HG03135 (cell line): ENCODE measurements around the gene EGLN2.
A peak's percentile ranks its signal among the peaks of the same experiment; 100 is the strongest.
"Not testable (repeated sequence)": the region's sequence is repeated elsewhere in the genome, so short reads cannot be mapped to it uniquely, and the experiment has no call there.

Experiments used
- ATAC-seq: cut with Tn5 transposase; IDR thresholded peaks from one replicate; pipeline ENCODE4 v1.9.1; 2021; ENCODE audit warnings: mild to moderate bottlenecking, moderate library complexity; ENCODE audit not compliant: unreplicated experiment

The EGLN2 gene

DNA sequence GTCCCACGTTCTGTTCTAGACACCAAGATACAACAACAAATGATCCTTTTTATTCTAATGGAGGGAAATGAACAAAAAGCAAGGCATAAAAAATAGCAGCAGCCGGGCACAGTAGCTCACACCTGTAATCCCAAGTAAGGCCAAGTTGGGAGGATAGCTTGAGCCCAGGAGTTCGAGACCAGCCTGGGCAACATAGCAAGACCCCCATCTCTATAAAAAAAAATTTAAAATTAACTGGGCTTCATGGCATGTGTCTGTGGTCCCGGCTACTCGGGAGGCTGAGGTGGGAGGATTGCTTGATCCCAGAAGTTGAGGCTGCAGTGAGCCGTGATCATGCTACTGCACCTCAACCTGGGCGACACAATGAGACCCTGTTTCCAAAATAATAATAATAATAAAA is 22.6 kb upstream of the EGLN2 start:
- ATAC-seq = no peak

GRCh38 chr19:40776932-40777644 is 21.9 kb upstream of the EGLN2 start:
- peak; percentile 66 for ATAC-seq

DNA sequence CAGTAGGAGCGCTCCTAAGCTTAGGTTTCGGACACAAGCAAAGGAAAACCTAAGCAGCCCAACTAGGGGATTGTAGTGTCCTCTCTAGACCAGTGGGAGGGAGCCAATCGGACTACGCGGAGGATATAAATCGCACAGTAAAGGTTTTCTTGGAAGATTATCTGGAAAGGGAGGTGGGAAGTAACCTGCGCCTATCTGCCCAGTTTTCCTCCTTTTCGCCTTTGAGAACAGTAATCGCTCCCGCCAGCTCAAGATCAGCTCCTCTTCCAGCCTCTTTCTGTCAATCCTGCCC is 21.4 kb upstream of the EGLN2 start:
- no peak for ATAC-seq

DNA sequence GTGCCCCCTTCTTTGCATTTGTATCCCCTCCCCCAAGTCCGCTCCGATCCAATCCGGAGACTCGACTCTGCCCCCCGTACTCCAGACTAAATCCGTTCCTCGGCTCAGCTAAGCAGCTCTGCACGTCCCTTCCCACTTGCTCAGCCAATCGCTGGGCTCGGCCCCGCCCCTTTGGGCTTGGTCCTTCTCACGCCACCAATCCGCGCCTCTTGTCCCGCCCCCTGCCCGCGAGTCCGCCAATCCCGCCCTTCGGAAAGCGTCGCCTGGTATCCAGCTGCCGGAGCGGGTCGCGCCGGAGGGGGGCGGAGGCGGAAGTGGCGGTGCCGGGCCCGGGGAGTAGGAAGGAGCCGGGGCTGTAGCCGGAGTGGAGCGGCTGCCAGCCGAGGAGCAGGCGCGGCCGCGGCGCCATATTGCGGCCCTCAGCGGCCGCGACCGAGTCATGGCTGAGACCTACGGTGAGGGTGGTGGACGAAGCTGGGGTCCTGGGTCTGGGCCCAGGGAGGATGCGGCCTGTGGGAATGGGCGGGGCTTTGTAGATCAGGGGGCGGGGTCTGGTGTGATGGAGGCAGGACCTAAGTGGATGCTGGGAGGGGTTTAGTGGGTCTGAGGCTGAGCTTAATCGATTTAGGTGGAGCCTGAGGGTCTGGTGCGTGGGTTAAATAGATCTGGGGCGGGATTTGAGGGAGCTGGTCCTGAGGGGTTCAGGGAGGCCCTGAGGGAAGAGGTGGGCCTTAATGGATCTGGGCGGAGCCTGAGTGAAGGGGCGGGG is 20.9 kb upstream of the EGLN2 start, which contains the start of gene RAB4B:
TSS of gene RAB4B (plus strand) at position 311 of the 769 bp plus-strand sequence. CDS start at position 440, 129 bp downstream.
- ATAC-seq = peak; percentile 61

- no peak for ATAC-seq
These were observed 20.2 kb upstream of the EGLN2 start for GRCh38 chr19:40778706-40779284.

- ATAC-seq = no peak
These were observed 18.4 kb upstream of the EGLN2 start for GRCh38 chr19:40780582-40780981.

GRCh38 chr19:40781140-40781539 is 17.9 kb upstream of the EGLN2 start:
- ATAC-seq = no peak

- ATAC-seq = no peak
These were observed 15.3 kb upstream of the EGLN2 start for GRCh38 chr19:40783711-40784110.

DNA sequence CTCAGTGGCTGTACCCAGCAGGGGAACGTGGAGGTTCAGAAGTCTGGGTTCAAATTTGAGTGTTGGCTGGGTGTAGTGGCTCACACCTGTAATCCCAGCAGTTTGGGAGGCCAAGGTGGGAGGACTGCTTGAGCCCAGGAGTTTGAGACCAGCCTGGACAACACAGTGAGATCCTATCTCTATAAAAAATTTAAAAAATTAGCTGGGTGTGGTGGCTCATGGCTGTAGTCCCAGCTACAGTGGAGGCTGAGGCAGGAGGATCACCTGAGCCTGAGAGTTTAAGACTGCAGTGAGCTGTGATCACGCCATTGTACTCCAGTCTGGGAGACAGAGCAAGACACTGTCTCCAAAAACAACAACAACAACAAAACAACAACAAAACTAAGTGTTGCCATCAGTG is 14.8 kb upstream of the EGLN2 start:
- not testable (repeated sequence) for ATAC-seq

DNA sequence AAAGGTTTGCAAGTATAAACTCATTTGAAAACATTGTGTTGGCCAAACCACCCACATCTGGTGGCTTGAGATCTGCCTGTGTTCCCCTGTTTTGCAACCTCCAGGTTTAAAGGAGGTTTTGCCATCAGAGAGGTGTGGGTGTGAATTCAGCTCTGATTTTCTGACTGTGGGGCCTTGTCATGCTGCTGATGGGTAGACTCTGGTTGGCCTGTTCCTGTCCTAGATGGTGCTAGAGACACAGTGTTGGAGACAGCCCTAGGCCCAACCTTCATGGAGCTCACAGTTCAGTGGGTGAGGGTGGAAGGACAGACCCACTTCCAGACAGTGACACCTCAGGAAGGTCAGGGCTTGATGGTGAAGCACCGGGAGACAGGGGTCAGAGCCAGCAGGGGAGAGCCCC is 13.5 kb upstream of the EGLN2 start:
- no peak for ATAC-seq

- ATAC-seq = no peak
These were observed 12.6 kb upstream of the EGLN2 start for GRCh38 chr19:40786060-40787037.

DNA sequence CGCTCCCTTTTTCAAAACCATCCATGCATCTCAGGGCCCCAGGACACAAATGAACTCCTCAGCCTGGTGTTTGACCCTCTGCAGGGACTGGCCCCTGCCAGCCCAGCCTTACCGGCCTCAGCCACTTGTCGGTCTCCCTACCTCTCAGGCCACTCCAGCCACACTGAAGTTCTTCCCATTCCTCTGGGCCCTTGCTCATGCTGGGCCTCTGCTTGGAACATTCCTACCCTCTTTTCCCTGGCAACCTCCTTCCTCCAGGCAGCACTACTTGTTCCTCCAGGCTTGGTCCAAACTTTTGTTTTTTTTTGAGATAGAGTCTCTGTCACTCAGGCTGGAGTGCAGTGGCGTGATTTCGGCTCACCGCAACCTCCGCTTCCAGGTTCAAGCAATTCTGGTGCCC is 7.6 kb upstream of the EGLN2 start:
- no peak for ATAC-seq

GRCh38 chr19:40791996-40792395 is 7.0 kb upstream of the EGLN2 start:
- no peak for ATAC-seq

DNA sequence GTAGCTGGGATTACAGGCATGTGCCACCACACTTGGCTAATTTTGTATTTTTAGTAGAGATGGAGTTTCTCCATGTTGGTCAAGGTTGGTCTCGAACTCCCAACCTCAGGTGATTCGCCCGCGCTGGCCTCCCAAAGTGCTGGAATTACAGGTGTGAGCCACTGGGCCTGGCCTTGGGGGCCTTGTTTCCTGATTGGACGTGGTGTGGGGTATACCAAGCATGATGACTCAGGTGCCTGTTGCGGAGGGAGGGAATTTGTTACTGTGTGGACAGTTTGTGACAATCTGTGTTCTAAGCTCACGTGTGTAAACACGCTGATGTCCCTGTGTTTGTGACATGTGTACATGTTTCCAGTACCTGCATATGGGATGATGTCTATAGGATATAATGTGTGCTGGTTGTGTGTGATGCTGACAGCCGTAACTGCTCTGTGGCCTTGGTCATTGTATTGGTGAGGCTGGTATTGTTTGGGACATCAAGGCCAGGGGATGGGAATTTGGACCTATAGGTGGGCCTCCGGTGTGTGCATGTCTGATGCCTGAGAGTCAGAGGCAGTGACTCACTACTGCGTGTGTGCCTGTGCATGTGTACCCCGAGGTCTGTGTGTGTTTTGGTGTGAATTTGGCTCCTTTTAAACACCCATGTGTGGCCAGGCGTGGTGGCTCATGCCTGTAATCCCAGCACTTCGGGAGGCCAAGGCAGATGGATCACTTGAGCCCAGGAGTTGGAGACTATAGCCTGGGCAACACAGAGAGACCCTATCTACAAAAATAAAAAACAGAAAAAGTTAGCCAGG is 1.6 kb upstream of the EGLN2 start:
- no peak for ATAC-seq

- ATAC-seq = peak; percentile 19
These were observed 868 bp upstream of the EGLN2 start for GRCh38 chr19:40797963-40798682.

DNA sequence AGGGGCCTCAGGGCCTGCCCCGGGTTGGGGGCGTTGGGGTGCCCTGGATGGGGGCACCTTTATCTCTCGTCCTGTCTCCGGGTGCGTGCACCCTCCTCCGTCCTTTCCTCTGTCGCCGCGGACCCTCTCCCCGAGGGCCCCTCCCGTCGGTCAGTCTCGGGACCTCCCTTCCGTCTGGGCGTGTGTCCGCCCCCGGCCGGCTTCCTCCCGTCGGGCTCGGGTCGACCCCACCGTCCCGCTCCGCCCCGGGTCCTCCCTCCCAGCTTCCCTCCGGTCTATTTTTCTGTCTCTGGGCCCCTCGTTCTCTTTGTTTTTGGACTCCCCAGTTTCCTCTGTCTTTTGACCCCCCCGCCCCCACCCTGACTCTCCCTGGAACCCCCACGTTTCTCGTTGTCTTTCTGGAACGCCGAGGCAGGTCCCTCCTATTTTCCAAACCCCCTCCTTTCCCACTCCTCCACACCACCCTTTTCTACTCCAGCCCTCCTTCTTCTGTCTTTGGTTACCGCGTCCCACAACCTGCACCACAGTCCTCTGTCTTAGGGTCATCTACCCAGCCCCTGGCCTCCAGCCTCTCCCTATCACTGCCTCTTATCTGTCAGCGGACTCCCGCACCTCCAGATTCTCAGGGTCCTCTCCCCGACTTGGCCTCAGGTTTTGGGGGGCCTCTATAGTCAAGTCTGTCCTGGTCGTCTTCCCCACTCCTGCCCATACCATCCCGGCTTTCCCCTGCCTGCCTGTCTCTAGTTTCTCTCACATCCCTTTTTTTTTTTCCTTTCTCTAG is 757 bp downstream of the EGLN2 start:
- ATAC-seq = no peak

GRCh38 chr19:40800339-40800996 is 1.5 kb downstream of the EGLN2 start:
- ATAC-seq = no peak

- no peak for ATAC-seq
These were observed 2.0 kb downstream of the EGLN2 start for GRCh38 chr19:40800997-40801377.
